HG02763 (cell line): ENCODE data around the gene CFAP100.
A peak's percentile ranks its signal among the peaks of the same experiment; 100 is the strongest.

Experiments
- ATAC-seq: cut with Tn5 transposase; IDR thresholded peaks from one replicate; pipeline ENCODE4 v1.9.1; 2021; ENCODE audit warnings: mild to moderate bottlenecking, moderate library complexity; ENCODE audit not compliant: unreplicated experiment

CFAP100 gene

DNA sequence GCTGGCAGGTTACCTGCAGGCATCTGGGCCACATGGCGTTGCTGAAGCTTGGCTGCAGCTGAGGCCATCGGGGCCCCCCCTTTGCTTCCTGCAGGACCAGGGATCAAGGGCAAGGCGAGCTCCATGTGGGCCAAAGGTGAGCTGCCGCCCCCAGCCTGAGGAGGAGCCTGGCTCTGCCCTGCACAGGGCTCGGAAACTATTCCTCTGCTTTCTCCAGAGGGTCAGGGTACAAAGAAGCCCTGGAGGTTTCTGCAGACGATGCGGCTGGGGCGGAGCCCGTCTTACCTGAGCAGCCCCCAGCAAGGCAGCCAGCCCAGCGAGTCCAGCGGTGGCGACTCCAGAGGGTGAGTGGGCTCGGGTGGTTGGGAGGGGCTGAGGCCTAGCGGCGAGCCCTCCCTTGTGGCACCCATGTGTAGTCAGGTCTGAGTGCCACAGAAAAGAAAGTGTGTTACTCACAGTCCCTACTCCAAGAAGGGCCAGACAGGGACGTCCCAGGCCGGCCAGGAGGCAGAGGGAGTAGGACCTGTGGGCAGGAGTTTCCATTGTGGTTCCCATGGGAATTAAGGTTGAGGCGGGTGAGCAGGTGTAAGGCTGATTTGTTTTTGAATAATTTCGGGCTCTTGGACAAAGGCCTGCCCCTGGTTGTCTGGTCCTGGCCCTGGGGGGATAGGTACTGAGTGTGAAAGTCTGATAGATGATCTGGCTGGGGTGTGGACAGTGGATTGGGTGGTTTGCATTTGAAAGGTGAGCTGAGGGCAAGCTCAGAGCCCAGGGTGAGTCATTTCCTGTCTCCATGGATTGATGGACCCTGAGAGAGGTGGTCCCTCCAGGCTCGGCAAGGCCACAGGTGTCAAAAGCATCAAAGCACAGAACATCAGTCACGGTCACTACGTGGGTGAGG is 25.4 kb downstream of the CFAP100 start:
- ATAC-seq: no peak

DNA sequence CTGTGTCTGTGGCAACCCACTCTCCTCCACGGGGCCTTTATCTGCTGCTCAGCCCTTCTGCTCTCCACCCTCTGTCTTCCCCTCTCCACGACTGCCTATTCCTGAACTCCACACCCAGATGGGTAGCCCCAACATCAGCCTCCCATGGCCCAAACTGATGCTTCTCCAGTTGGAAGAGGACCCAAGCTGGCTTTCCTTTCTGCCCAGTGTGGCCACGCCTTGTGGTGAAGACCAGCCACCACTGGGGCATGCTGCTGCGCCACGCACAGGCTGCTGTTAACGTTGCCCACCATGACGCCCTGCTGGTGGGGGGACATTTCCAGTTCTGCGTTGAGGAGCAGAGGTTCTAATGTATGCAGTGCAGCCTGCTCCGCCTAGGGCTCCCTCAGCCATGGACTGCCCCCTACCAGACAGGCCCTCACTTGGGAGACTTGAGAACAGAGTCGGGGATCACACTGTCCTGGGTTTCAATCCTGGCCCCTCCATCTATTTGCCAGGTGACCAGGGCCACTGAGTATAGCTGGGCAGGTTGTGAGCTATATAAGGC is 26.9 kb downstream of the CFAP100 start:
- no peak for ATAC-seq

DNA sequence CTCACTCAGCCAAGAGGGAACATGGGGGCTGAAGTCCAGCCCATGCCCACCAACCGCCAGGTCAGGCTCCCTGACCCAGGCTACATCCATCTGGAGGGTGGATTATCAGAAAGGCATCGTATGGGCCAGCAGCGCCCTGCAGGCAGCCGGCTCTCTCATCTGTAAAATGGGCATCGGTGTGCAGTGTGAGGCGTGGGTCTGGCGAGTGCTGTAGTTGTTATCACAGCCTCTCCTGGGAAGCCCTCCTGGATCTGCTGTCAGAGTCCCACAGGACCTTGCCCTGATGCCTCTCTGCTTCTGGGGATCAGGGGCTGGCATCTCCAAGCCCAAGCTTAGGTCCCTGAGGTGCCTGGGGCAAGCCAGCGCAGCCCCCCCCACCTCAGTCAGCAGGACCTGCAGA is 27.4 kb downstream of the CFAP100 start:
- no peak for ATAC-seq

DNA sequence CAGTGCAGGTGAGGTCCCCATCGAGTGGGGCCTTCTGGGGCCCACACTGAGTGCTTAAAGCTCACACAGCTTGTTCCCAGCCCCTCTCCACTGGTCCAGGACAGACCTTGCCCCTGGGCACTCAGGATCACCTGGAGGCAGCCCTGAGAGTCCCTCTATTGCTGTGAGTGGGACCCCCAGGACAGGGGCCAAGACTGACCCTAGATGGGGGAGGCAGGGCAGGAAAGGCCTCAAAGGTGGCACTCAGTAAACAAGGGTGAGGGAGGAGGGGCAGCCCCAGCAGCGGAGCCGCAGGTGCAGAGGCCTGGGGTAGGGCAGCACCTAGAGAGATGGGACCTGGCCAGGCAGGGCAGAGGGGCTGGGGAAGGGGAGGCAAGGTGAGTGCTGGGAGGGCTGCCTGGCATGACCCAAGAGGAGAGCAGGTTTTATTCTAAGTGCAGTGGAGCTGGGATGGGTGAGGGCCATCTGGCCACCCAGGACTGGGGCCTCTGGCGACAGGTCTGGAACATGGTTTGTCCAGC is 27.9 kb downstream of the CFAP100 start:
- no peak for ATAC-seq

DNA sequence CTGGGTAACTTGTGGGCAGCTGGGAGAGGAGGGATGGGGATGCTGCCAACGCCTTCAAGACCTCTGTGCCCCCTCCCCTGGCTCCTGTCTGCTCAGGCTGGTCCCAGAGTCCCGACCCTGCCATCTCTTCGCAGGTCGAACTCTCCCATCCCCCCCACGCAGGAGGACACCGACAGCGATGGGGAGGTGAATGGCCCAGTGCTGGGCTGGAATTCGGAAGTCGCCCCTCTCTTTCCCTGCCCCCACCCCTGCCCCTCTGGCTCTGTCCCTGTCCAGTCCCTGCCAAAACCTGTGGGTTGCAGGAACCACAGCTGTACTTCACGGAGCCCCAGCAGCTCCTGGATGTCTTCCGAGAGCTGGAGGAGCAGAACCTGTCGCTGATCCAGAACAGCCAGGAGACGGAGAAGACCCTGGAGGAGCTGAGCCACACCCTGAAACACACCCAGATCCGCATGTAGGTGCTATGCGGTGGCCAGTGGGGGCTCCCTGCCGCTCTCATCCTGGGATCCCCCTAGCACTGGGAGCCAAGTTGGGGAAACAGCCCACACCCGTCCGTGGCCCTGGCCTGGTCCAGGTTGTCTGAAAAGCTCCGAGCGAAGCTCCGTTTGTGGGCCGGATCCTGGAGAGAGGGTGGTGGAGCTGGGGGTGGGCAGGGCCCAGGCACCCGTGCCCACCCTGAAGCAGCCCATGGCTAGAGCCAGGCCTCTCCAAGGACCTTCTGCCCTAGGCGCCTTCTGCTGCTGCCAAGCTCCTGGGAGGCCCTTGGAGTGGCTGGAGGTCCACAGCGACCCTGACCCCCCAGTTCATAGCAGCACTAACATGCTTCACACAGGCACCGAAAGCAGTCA is 28.7 kb downstream of the CFAP100 start:
- no peak for ATAC-seq

- ATAC-seq: no peak
These were observed 29.5 kb downstream of the CFAP100 start for GRCh38 chr3:126424039-126424717.

DNA sequence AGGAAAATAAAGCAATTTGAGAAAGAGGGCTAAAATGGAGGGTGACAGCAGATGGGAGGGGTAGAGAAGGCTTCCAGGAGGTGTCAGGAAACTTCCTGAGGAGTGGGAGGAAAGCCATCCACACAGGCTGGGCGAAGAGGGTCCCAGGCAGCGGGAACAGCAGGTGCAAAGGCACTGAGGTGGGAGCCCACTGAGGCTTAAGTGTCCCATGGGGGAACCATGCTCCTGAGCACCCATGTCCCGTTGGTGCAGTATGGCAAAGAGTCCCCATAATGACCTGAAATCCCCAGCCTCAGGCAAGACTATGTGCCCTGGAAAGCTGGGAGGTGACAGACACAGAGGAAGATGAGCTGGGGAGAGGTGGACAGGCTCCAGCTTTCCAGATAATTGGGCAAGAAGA is 30.0 kb downstream of the CFAP100 start:
- no peak for ATAC-seq

DNA sequence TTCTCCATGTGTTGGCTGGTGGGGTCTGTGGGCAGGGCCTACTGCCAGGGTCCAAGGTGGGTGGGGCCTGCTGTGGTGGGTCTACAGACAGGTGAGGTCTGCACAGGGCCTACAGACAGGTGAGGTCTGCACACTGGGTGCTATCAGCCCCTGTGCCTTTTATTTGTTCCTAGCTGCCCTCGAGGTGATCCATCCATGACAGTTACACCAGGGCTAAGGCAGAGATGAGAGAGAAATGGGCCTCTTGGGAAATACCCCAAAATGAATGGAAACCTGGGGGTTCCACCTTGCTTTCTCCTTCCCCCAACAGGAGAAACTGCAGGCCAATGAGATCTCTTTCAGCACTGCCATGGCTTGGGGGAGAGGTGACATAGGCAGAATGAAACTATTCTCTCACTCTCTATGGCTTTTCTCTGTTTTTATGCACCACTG is 36.4 kb downstream of the CFAP100 start:
- ATAC-seq: peak; percentile 67

DNA sequence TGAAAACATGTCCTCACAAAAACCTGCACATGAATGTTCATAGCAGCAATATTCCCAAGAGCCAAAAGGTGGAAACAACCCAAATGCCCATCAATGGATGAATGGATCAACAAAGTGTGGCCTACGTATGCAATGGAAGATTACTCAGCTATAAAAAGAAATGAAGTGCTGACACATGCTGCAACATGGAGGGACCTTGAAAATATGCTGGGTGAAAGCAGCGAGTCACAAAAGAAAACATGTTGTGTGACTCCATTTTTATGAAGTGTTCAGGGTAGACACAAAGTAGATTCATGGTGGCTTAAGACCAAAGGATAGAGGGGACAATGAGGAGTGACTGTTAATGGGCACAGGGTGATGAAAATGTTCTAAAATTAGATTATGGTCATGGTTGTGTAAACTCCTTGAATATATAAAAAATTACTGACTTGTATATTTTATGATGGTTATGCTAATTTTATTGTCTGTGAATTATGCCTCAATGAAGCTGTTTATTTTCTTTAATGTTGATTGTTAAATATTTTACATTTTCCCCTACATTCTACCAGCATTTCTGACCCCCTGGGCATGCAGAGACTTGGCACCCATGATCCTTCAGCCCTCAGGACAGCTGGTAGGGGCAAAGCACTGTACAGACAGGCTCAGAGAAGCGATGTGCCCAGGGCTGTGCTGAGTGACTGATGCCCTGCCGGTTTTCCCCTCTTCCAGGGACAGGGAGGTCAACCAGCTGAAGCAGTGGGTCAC is 37.8 kb downstream of the CFAP100 start:
- no peak for ATAC-seq

DNA sequence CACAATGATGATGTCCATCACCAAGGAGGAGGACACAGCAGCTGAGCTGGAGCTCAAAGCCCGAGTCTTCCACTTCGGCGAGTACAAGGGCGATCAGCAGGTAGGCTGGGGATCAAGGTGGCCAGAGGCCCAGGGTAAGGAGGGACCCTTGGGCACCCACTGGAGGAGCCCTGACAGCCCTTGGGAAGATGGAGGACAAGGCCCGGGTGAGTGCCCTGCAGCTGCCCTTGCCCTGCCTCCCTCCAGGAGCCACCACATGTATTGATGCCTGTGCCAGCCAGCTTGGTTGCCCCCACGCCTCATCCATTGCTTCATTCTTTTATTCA is 38.4 kb downstream of the CFAP100 start:
- ATAC-seq: no peak

GRCh38 chr3:126433496-126434263 is 39.0 kb downstream of the CFAP100 start:
- no peak for ATAC-seq

GRCh38 chr3:126434264-126434590 is 39.5 kb downstream of the CFAP100 start:
- no peak for ATAC-seq

DNA sequence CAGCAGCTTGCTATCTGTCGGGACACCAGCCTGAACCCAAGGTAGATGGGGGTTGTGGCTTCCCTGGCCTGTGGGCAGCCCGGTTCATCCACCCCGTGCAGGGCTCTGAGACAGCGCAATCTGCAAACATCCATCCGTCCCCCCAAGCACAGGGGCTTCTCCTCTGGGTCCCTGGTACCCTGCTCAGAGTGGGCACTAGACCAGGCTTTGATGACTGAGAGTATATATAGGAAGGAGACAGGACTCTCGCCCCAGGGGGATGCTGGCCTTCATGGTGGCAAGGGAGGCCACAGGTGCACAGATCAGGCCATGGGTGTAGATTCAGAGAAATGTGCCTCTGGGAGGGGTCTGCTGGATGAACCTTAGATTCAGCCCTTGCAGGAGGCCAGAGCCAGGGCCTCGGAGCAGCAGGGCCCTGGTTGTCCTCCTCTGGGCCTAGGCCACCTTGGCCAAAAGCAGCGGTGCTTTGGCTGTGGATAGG is 40.3 kb downstream of the CFAP100 start:
- ATAC-seq: no peak

DNA sequence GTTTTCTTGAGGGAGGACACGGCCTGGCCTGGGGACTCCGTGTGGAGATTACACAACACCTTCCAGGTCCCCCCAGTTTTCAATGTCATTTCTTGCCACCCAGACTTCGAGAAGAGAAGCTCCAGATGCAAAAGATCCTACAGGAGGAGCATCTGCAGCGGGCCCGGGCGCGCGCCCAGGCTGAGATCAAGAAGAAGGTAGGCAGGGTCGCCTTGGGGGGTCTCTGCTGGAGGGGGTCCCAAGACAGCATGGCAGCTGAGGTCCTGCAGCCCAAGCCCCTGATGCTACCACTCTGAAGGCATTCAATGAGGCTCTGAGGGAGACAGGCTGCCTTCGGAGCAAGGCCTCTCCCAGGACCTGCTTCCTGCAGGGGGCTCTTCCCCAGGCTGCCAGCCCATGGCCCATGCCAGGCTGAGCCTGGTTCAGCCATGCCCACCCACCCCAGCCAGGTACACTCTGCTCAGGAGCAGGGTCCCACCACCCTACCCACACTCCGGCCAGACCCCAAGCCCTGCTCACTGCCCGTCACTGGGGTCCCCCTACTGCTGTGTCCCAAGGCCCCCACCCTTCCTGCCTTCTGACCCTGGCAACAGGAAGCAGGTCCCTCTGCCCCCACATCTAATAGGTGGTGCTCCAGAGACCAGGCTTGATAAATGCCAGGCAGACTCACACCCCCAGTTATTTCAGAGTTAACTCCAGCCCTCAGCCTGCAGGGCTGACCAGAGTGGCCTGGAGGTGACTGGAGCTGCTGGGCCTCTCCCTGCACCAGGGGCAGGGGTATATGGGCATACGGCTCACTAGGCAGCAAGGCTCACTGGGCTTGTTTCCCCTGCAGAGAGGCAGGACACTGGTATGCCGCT is 41.0 kb downstream of the CFAP100 start:
- ATAC-seq: no peak

DNA sequence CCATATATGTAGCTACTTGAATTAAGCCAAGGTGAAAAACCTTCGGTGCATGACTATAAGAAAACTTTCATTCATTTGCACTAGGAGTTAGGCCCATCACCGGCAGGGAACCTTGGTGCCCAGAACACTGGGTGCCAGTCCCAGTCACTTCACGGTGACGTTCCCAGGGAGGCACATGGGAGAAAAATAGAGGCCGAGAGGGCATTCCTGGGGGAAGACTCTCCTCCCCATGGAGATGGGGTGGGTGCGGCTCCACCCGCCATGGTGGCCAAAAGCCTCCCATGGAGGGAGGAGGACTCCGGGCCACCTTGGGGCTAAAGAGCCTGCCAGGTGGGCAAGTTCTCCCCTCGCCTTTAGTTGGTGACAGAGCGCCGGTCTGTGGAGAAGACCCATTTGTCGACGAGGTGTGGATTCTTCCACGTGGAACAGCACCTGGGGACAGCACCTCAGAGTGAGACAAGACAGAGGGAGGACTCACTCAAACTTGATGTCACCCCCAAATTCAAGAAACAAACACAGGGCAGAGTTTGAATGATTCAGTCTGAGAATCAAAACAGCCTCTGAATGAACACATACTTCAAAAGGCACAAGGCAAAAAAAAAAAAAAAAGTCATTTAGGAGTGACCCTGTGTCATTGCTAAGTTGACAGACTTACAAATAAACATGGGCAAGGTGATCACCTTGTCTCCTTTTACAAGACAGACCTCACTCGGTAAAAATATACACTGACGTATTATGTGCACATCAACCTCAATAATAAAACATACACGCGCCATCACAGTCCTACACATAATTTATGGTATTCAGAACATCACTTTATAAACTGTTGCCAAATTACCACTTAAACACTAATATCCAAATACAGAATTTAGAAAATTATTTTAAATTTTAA is 42.4 kb downstream of the CFAP100 start:
- ATAC-seq: no peak

DNA sequence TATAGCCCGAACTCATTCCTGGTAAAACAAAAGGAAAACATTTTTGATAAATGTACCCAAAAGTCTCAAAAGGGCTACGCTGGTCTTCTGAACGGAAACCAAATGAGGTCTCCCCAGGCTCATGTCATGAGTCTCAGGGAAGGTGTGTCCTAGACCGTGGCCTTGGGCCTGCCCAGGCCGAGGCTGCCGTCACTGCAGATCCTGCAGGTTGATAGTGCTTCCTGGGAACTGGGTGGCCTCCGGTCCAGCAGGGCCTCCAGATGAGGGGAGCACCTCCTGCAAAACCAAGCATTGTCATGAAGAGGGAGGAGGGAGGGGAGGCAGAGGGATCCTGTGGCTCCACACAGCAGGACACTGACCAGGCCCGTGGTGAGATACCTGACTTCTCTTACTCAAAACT is 43.5 kb downstream of the CFAP100 start:
- ATAC-seq: no peak

GRCh38 chr3:126438746-126439145 is 44.0 kb downstream of the CFAP100 start:
- no peak for ATAC-seq
